Dermis blood vessel endothelial cell (primary cell): ENCODE data around the gene SLC8A1. TPM values are rescaled to one million over a fixed set of nuclear protein-coding genes. Genes with fewer than 3 reads are reported as not detected.
A peak's percentile ranks its signal among the peaks of the same experiment; 100 is the strongest.

ENCODE experiments used
- DNase-seq: peaks from one replicate; pipeline ENCODE4 v3.0.0; 2010
- total RNA-seq: library from RNA; depleted of rRNA; stranded (reverse); fragments of >200 nt; gene quantifications from 2 replicates; pipeline ENCODE4 v1.2.3, GENCODE V29; 2014

The SLC8A1 gene
- total RNA-seq, 1 donor from 2014 or later: 1.5 TPM

- DNase-seq: no peak
These were observed 103.2 kb downstream of the SLC8A1 start for GRCh38 chr2:40348665-40349064.

GRCh38 chr2:40348038-40348437, 103.9 kb downstream of the SLC8A1 start:
- no peak for DNase-seq

GRCh38 chr2:40346535-40347354, 105.1 kb downstream of the SLC8A1 start:
- DNase-seq: no peak

- no peak for DNase-seq
These were observed 107.5 kb downstream of the SLC8A1 start for GRCh38 chr2:40344364-40344763.

- no peak for DNase-seq
These were observed 108.0 kb downstream of the SLC8A1 start for GRCh38 chr2:40343902-40344301.

- DNase-seq: no peak
These were observed 110.7 kb downstream of the SLC8A1 start for GRCh38 chr2:40341198-40341597.

- no peak for DNase-seq
These were observed 112.9 kb downstream of the SLC8A1 start for GRCh38 chr2:40339026-40339425.

- DNase-seq: peak; percentile 91
These were observed 119.6 kb downstream of the SLC8A1 start for GRCh38 chr2:40332191-40332826.

- peak; percentile 42 for DNase-seq
These were observed 121.8 kb downstream of the SLC8A1 start for GRCh38 chr2:40330096-40330495.

- DNase-seq: peak; percentile 15
These were observed 122.2 kb downstream of the SLC8A1 start for GRCh38 chr2:40329739-40330030.

GRCh38 chr2:40325116-40325515, 126.8 kb downstream of the SLC8A1 start:
- DNase-seq: no peak

- no peak for DNase-seq
These were observed 127.2 kb downstream of the SLC8A1 start for GRCh38 chr2:40324656-40325055.

- DNase-seq: no peak
These were observed 130.1 kb downstream of the SLC8A1 start for GRCh38 chr2:40321822-40322221.

GRCh38 chr2:40321016-40321623, 130.8 kb downstream of the SLC8A1 start:
- no peak for DNase-seq

GRCh38 chr2:40318921-40319320, 133.0 kb downstream of the SLC8A1 start:
- DNase-seq: no peak

- no peak for DNase-seq
These were observed 134.1 kb downstream of the SLC8A1 start for GRCh38 chr2:40317761-40318160.

GRCh38 chr2:40317046-40317445, 134.8 kb downstream of the SLC8A1 start:
- DNase-seq: no peak

GRCh38 chr2:40316620-40317019, 135.3 kb downstream of the SLC8A1 start:
- no peak for DNase-seq

GRCh38 chr2:40315683-40316082, 136.2 kb downstream of the SLC8A1 start:
- DNase-seq: no peak

GRCh38 chr2:40311026-40311425, 140.9 kb downstream of the SLC8A1 start:
- no peak for DNase-seq

- no peak for DNase-seq
These were observed 141.6 kb downstream of the SLC8A1 start for GRCh38 chr2:40310303-40310702.

GRCh38 chr2:40304340-40304739, 147.6 kb downstream of the SLC8A1 start:
- DNase-seq: no peak

- DNase-seq: no peak
These were observed 148.1 kb downstream of the SLC8A1 start for GRCh38 chr2:40303746-40304145.

- no peak for DNase-seq
These were observed 149.1 kb downstream of the SLC8A1 start for GRCh38 chr2:40302751-40303325.
